ENCODE measurements around the gene PACS2.

GRCh38 chr14:105442125-105442524 lies 127.6 kb downstream of the PACS2 start:
- TF ChIP-seq CTCF (IDR thresholded peaks at IDR 0.05), result no peak
- TF ChIP-seq EZH2 (IDR thresholded peaks at IDR 0.05; ENCODE audit: borderline replicate concordance, insufficient read depth, low read depth, low read length, poor library complexity, severe bottlenecking), result no peak
